ENCODE data around the gene FAM184A.

DNA sequence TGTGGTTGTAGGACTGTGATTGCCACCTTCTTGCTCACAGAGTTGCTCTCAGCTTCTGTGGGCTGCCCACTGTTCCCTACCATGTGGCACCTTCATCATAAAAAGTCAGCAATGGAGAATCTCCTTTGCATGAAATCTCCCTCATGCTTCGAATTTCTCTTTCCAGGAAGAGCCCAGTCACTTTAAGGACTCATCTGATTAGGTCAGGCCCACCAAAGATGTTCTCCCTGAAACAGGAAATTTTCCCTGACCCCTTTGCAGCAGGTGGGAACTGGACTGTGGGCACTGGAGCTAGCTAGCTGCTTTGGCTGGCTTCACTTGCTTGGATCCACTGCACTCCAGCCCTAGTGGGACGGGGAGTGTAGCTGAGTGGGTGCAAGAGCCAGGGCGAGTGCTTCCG, 47.7 kb upstream of the FAM184A start:
- TF ChIP-seq, protein P1, sequence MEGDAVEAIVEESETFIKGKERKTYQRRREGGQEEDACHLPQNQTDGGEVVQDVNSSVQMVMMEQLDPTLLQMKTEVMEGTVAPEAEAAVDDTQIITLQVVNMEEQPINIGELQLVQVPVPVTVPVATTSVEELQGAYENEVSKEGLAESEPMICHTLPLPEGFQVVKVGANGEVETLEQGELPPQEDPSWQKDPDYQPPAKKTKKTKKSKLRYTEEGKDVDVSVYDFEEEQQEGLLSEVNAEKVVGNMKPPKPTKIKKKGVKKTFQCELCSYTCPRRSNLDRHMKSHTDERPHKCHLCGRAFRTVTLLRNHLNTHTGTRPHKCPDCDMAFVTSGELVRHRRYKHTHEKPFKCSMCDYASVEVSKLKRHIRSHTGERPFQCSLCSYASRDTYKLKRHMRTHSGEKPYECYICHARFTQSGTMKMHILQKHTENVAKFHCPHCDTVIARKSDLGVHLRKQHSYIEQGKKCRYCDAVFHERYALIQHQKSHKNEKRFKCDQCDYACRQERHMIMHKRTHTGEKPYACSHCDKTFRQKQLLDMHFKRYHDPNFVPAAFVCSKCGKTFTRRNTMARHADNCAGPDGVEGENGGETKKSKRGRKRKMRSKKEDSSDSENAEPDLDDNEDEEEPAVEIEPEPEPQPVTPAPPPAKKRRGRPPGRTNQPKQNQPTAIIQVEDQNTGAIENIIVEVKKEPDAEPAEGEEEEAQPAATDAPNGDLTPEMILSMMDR (IDR thresholded peaks at IDR 0.05 in 2 of 3, conservative IDR thresholded peaks at IDR 0.05 in 1 of 3; ENCODE audit: control insufficient read depth in 2 of 3, extremely low read depth in 1 of 3, insufficient read depth in 1 of 3, low read depth in 3 of 3, low read length in 3 of 3) = no peak
- TF ChIP-seq TCF7 (IDR thresholded peaks at IDR 0.05; ENCODE audit: borderline replicate concordance) (no peak), CEBPB (IDR thresholded peaks at IDR 0.05; ENCODE audit: borderline replicate concordance in 1 of 2, low read depth in 2 of 2, low read length in 2 of 2) (no peak), HCFC1 (IDR thresholded peaks at IDR 0.05; ENCODE audit: low read length) (no peak)

Data from GM12878 (cell line).